Endothelial cell of umbilical vein (primary cell): ENCODE results near the gene ITGB1.

Source experiments
- CTCF ChIP-seq, 2 donors: IDR thresholded peaks; 1 replicate in 1 of 2; 2 replicates in 1 of 2; pipeline ENCODE4 v1.5.1; 2011; ENCODE audit warnings: low read length in 2 of 2, mild to moderate bottlenecking in 2 of 2, moderate library complexity in 2 of 2, control low read depth in 1 of 2, inconsistent platforms in 1 of 2, low read depth in 1 of 2; ENCODE audit not compliant: insufficient read depth in 1 of 2; ENCODE audit errors: extremely low read depth in 1 of 2
- EZH2 ChIP-seq: IDR thresholded peaks from 2 replicates; pipeline ENCODE4 v1.6.1; 2012; ENCODE audit warnings: borderline replicate concordance, low read depth, mild to moderate bottlenecking, moderate library complexity, low read length, inconsistent platforms; ENCODE audit not compliant: severe bottlenecking
- FOS ChIP-seq: IDR thresholded peaks from 2 replicates; pipeline ENCODE4 v1.6.1; 2011; ENCODE audit warnings: mild to moderate bottlenecking, low read length, moderate library complexity, borderline replicate concordance; ENCODE audit not compliant: insufficient read depth
- JUN ChIP-seq: IDR thresholded peaks from 2 replicates; pipeline ENCODE4 v1.6.1; 2011; ENCODE audit warnings: borderline replicate concordance, low read depth; ENCODE audit not compliant: insufficient read length, insufficient read depth
- MYC ChIP-seq: IDR thresholded peaks from one replicate; pipeline ENCODE4 v1.6.1; 2011; ENCODE audit warnings: mild to moderate bottlenecking, low read depth, low read length
- POLR2A ChIP-seq: IDR thresholded peaks from 2 replicates; pipeline ENCODE4 v1.6.1; 2012; ENCODE audit warnings: low read depth, mild to moderate bottlenecking, control low read depth, low read length
- POLR2AphosphoS5 ChIP-seq: IDR thresholded peaks from 2 replicates; pipeline ENCODE4 v1.6.1; 2012; ENCODE audit warnings: low read depth, mild to moderate bottlenecking, control low read depth, low read length, moderate library complexity; ENCODE audit not compliant: insufficient read depth
- TF ChIP-seq, protein P1 (sequence below): IDR thresholded peaks from 2 replicates; pipeline ENCODE4 v1.6.1; 2011; ENCODE audit not compliant: insufficient read depth, insufficient read length

DNA sequence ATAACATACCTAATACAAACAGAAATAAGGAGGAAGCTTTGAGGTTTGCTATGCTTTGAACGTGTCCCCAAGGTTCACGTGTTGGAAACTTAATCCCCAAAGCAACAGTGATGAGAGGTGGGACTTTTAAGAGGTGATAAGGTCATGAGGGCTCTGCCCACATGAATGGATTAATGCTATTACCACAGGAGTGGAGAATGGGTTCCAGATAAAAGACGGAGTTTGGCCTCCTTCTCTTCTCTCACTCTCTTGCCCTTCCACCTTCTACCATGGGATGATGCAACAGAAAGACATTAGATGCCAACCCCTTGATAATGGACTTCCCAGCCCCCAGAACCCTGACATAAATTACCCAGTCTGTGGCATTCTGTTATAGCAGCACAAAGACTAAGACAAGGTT, 9.6 kb downstream of the ITGB1 start:
- TF ChIP-seq CTCF (IDR thresholded peaks at IDR 0.05; ENCODE audit: extremely low read depth in 1 of 2, insufficient read depth in 1 of 2, low read depth in 1 of 2, low read length in 2 of 2): no peak
- no peak for TF ChIP-seq POLR2A
- TF ChIP-seq POLR2AphosphoS5: no peak
- TF ChIP-seq MYC: no peak
- no peak for TF ChIP-seq JUN
- TF ChIP-seq, protein P1, sequence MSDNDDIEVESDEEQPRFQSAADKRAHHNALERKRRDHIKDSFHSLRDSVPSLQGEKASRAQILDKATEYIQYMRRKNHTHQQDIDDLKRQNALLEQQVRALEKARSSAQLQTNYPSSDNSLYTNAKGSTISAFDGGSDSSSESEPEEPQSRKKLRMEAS: no peak
- no peak for TF ChIP-seq EZH2
- no peak for TF ChIP-seq FOS
